Neural cell (in vitro differentiated cells): ENCODE data around the gene TMEM175. TPM values are rescaled to one million over a fixed set of nuclear protein-coding genes. Genes with fewer than 3 reads are reported as not detected.

Experiments
- H2AFZ ChIP-seq: fragments of 200-600, 300-800 bp; sonication (generic), shearing (Covaris generic); 2 replicates; pipeline ENCODE4 v1.6.0; 2014; ENCODE audit warnings: low read depth, mild to moderate bottlenecking, antibody characterized with exemption, low read length, moderate library complexity
- H3F3A ChIP-seq: fragments of 200-600 bp; shearing (Covaris generic); 2 replicates; pipeline ENCODE4 v1.6.1; 2016; ENCODE audit warnings: mild to moderate bottlenecking, moderate library complexity, mixed read lengths, antibody characterized with exemption, low read length; ENCODE audit not compliant: insufficient read depth, poor library complexity, severe bottlenecking
- H3K27ac ChIP-seq: fragments of 200-600, 300-800 bp; sonication (generic), shearing (Covaris generic); 2 replicates; pipeline ENCODE4 v1.5.1; 2014; ENCODE audit warnings: mild to moderate bottlenecking, low read length, moderate library complexity
- H3K27me3 ChIP-seq: fragments of 300-800, 200-600 bp; sonication (generic), shearing (Covaris generic); 2 replicates; pipeline ENCODE4 v1.6.0; 2014; ENCODE audit warnings: mild to moderate bottlenecking, low read depth, low read length, moderate library complexity; ENCODE audit not compliant: insufficient read depth
- H3K36me3 ChIP-seq: fragments of 300-800, 200-600 bp; sonication (generic), shearing (Covaris generic); 2 replicates; pipeline ENCODE4 v1.5.1; 2014; ENCODE audit warnings: mild to moderate bottlenecking, antibody characterized with exemption, low read length, moderate library complexity; ENCODE audit not compliant: insufficient read depth
- H3K4me2 ChIP-seq: fragments of 300-800, 200-600 bp; sonication (generic), shearing (Covaris generic); 2 replicates; pipeline ENCODE4 v1.6.0; 2014; ENCODE audit warnings: mild to moderate bottlenecking, low read length
- H3K4me3 ChIP-seq: fragments of 300-800, 200-600 bp; sonication (generic), shearing (Covaris generic); 2 replicates; pipeline ENCODE4 v1.5.1; 2014; ENCODE audit warnings: mild to moderate bottlenecking, low read length, moderate library complexity
- H3K79me2 ChIP-seq: fragments of 200-600 bp; shearing (Covaris generic); replicated peaks from 2 replicates; pipeline ENCODE4 v1.6.0; 2014; ENCODE audit warnings: mild to moderate bottlenecking, low read length, moderate library complexity; ENCODE audit not compliant: insufficient read depth
- H3K9ac ChIP-seq: fragments of 300-800, 200-600 bp; sonication (generic), shearing (Covaris generic); 2 replicates; pipeline ENCODE4 v1.6.1; 2016; ENCODE audit warnings: mild to moderate bottlenecking, low read length, mixed read lengths
- H3K9me2 ChIP-seq: fragments of 200-600 bp; shearing (Covaris generic); 2 replicates; pipeline ENCODE4 v1.6.1; 2016; ENCODE audit warnings: mild to moderate bottlenecking, low read length, mixed read lengths; ENCODE audit not compliant: insufficient read depth
- H3K9me3 ChIP-seq: fragments of 200-600, 300-800 bp; sonication (generic), shearing (Covaris generic); 2 replicates; pipeline ENCODE4 v1.6.1; 2016; ENCODE audit warnings: mild to moderate bottlenecking, mixed run types, low read length, moderate library complexity, mixed read lengths
- H4K20me1 ChIP-seq: fragments of 200-600 bp; shearing (Covaris generic); 2 replicates; pipeline ENCODE4 v1.6.1; 2016; ENCODE audit warnings: mild to moderate bottlenecking, mixed run types; ENCODE audit not compliant: insufficient read depth
- CTCF ChIP-seq: fragments of 450-650 bp; IDR thresholded peaks from 2 replicates; pipeline ENCODE4 v1.5.1; 2014; ENCODE audit warnings: antibody characterized with exemption, mild to moderate bottlenecking, moderate library complexity; ENCODE audit not compliant: poor library complexity, severe bottlenecking
- EP300 ChIP-seq: fragments of 450-650 bp; conservative IDR thresholded peaks from 2 replicates; pipeline ENCODE4 v1.6.1; 2014; ENCODE audit warnings: antibody characterized with exemption, mild to moderate bottlenecking, moderate library complexity; ENCODE audit not compliant: poor library complexity, severe bottlenecking
- EZH2 ChIP-seq: fragments of 200-600, 300-800 bp; shearing (Covaris generic), sonication (generic); IDR thresholded peaks from 2 replicates; pipeline ENCODE4 v1.6.1; 2014; ENCODE audit warnings: antibody characterized with exemption, low read length, borderline replicate concordance, mild to moderate bottlenecking; ENCODE audit not compliant: insufficient read depth, poor library complexity, severe bottlenecking
- MXI1 ChIP-seq: fragments of 450-650 bp; conservative IDR thresholded peaks from 2 replicates; pipeline ENCODE4 v1.6.1; 2014; ENCODE audit warnings: antibody characterized with exemption, mild to moderate bottlenecking; ENCODE audit not compliant: poor library complexity, severe bottlenecking
- POLR2AphosphoS5 ChIP-seq: IDR thresholded peaks from 2 replicates; pipeline ENCODE4 v1.6.1; 2012
- RAD21 ChIP-seq: fragments of 450-650 bp; conservative IDR thresholded peaks from 2 replicates; pipeline ENCODE4 v1.6.1; 2014; ENCODE audit warnings: antibody characterized with exemption, mild to moderate bottlenecking, moderate library complexity
- REST ChIP-seq: IDR thresholded peaks from 2 replicates; pipeline ENCODE4 v1.6.1; 2012; ENCODE audit warnings: borderline replicate concordance
- SMC3 ChIP-seq: fragments of 450-650 bp; conservative IDR thresholded peaks from 2 replicates; pipeline ENCODE4 v1.6.1; 2014; ENCODE audit warnings: antibody characterized with exemption, mild to moderate bottlenecking, moderate library complexity; ENCODE audit not compliant: poor library complexity
- TAF1 ChIP-seq: IDR thresholded peaks from 2 replicates; pipeline ENCODE4 v1.6.1; 2012; ENCODE audit warnings: low read depth
- polyA plus RNA-seq: library from polyadenylated mRNA; depleted of rRNA; stranded (reverse); fragments of >200 nt; gene quantifications from 2 replicates; pipeline ENCODE4 v1.2.3, GENCODE V29; 2014

TMEM175 gene
- polyA plus RNA-seq, 1 donor from 2014 or later, result 36.9 TPM

DNA sequence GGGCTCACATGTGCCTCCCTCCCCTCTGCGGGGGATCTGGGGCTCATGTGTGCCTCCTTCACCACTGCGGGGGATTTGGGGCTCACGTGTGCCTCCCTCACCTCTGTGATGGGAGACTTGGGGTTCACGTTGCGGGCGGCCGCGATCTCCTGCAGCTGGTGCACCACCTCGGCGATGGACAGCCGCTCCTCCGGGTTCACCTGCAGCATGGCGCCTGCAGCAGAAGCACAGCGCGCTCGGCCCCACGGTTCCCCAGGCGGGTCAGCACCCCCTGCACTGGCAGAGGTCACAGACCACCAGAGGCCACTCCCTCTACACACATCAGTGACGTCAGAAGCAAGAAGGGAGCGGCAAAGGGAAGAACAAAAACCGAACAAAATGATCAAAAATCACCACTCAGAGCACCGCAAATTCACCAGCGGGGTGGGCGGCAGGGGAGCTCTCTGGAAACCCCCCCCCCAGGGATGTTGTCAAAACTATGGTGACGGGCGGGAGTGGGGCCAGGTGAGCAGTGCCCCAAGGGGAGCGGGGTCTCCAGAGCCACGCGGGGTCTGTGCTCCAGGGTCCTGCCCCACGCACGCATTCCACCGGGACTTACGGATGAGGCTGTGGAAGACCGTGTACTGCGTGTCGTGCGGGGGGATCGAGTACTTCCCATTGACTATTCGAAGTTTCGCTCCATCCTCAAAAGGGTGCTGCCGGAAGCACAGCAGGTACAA, 38.8 kb upstream of the TMEM175 start:
- H3K36me3 ChIP-seq, result no peaks in the 10 kb centered on the region
- no peak overlapping the region for H3K9ac ChIP-seq
- TF ChIP-seq RAD21, result no peak
- TF ChIP-seq EP300, result no peak
- TF ChIP-seq REST, result no peak
- TF ChIP-seq MXI1, result no peak
- TF ChIP-seq POLR2AphosphoS5, result no peak
- no peak for TF ChIP-seq EZH2
- no peak for TF ChIP-seq CTCF
- no peak for TF ChIP-seq TAF1
- no peak for TF ChIP-seq SMC3
- no peaks in the 10 kb centered on the region for H3F3A ChIP-seq
- H3K27ac ChIP-seq, result no peak overlapping the region
- H4K20me1 ChIP-seq, result no peaks in the 10 kb centered on the region
- no peak overlapping the region for H3K4me2 ChIP-seq
- H3K9me3 ChIP-seq, result no peaks in the 10 kb centered on the region
- H3K9me2 ChIP-seq, result no peaks in the 10 kb centered on the region
- no peaks in the 10 kb centered on the region for H3K27me3 ChIP-seq
- H3K79me2 ChIP-seq, result no peaks in the 10 kb centered on the region
- H2AFZ ChIP-seq, result no peak overlapping the region
- no peak overlapping the region for H3K4me3 ChIP-seq

- H3K27me3 ChIP-seq, result no peaks in the 10 kb centered on the region
- H4K20me1 ChIP-seq, result no peaks in the 10 kb centered on the region
- no peaks in the 10 kb centered on the region for H3K9me3 ChIP-seq
- no peaks in the 10 kb centered on the region for H3K9me2 ChIP-seq
- H3K27ac ChIP-seq, result no peak overlapping the region
- H3K4me2 ChIP-seq, result no peak overlapping the region
- no peak overlapping the region for H3K9ac ChIP-seq
- no peaks in the 10 kb centered on the region for H3K36me3 ChIP-seq
- no peak overlapping the region for H2AFZ ChIP-seq
- TF ChIP-seq REST (no peak), CTCF (no peak), POLR2AphosphoS5 (no peak), RAD21 (no peak), EZH2 (no peak), SMC3 (no peak), MXI1 (no peak), TAF1 (no peak)
- H3F3A ChIP-seq, result no peaks in the 10 kb centered on the region
- H3K79me2 ChIP-seq, result no peaks in the 10 kb centered on the region
- H3K4me3 ChIP-seq, result no peak overlapping the region
Measured at GRCh38 chr4:893995-894705, 38.1 kb upstream of the TMEM175 start.
